ENCODE measurements around the gene PIGV.
"Not testable (repeated sequence)": the region's sequence is repeated elsewhere in the genome, so short reads cannot be mapped to it uniquely, and the experiment has no call there.

Gene PIGV

GRCh38 chr1:26810105-26810504 lies 22.4 kb downstream of the PIGV start:
- H2AK5ac ChIP-seq (ENCODE audit: low read length); H4K8ac ChIP-seq (ENCODE audit: low read depth, low read length); H4K5ac ChIP-seq (ENCODE audit: low read length); H2BK5ac ChIP-seq (ENCODE audit: low read length); H3K27me3 ChIP-seq (ENCODE audit: insufficient read depth, low read length, poor library complexity); H3K4me2 ChIP-seq (ENCODE audit: low read length); H3K4me3 ChIP-seq (ENCODE audit: low read length); H3K9ac ChIP-seq (ENCODE audit: low read length); H3K4ac ChIP-seq (ENCODE audit: low read depth, low read length); H3K79me1 ChIP-seq (ENCODE audit: low read length); H3K23ac ChIP-seq (ENCODE audit: low read length); H3K79me2 ChIP-seq (ENCODE audit: control insufficient read depth, insufficient read depth, low read length); H3K27ac ChIP-seq (ENCODE audit: low read depth, low read length); H2BK15ac ChIP-seq (replicated peaks; ENCODE audit: low read depth); H3K36me3 ChIP-seq (ENCODE audit: control insufficient read depth, insufficient read depth, low read length); H3K4me1 ChIP-seq (ENCODE audit: control insufficient read depth, low read depth, low read length); H3K56ac ChIP-seq (ENCODE audit: low read length); H2BK120ac ChIP-seq (ENCODE audit: low read depth, low read length); H3K18ac ChIP-seq (ENCODE audit: low read length): not testable (repeated sequence)
- no CpG with 5 or more reads among the region's 11 CpGs for WGBS (ENCODE audit: extremely low coverage, insufficient coverage, low lambda C conversion rate)
- peak; percentile 89 for DNase-seq

- Histone ChIP-seq H3K4me3 (ENCODE audit: low read length) (no peak overlapping the region), H3K4ac (ENCODE audit: low read depth, low read length) (no peak overlapping the region), H3K36me3 (ENCODE audit: control insufficient read depth, insufficient read depth, low read length) (no peaks in the 10 kb centered on the region), H3K56ac (ENCODE audit: low read length) (no peak overlapping the region), H4K5ac (ENCODE audit: low read length) (no peak overlapping the region), H3K18ac (ENCODE audit: low read length) (no peak overlapping the region), H3K23ac (ENCODE audit: low read length) (no peak overlapping the region), H3K4me2 (ENCODE audit: low read length) (no peak overlapping the region), H3K79me2 (ENCODE audit: control insufficient read depth, insufficient read depth, low read length) (no peaks in the 10 kb centered on the region), H4K8ac (ENCODE audit: low read depth, low read length) (no peak overlapping the region), H3K27me3 (ENCODE audit: insufficient read depth, low read length, poor library complexity) (no peaks in the 10 kb centered on the region), H2BK5ac (ENCODE audit: low read length) (no peak overlapping the region), H3K4me1 (ENCODE audit: control insufficient read depth, low read depth, low read length) (no peaks in the 10 kb centered on the region), H3K79me1 (ENCODE audit: low read length) (no peaks in the 10 kb centered on the region), H2BK15ac (replicated peaks; ENCODE audit: low read depth) (no peak overlapping the region), H3K27ac (ENCODE audit: low read depth, low read length) (no peak overlapping the region), H2AK5ac (ENCODE audit: low read length) (no peak overlapping the region), H3K9ac (ENCODE audit: low read length) (no peak overlapping the region), H2BK120ac (ENCODE audit: low read depth, low read length) (no peak overlapping the region)
- DNase-seq, result no peak
- WGBS (ENCODE audit: extremely low coverage, insufficient coverage, low lambda C conversion rate), result no CpG with 5 or more reads among the region's 4 CpGs
Observed at GRCh38 chr1:26811057-26811456, 23.3 kb downstream of the PIGV start.

GRCh38 chr1:26811708-26812107 lies 24.0 kb downstream of the PIGV start:
- Histone ChIP-seq H3K79me1 (ENCODE audit: low read length) (no peaks in the 10 kb centered on the region), H3K36me3 (ENCODE audit: control insufficient read depth, insufficient read depth, low read length) (no peaks in the 10 kb centered on the region), H2BK15ac (replicated peaks; ENCODE audit: low read depth) (no peak overlapping the region), H3K27ac (ENCODE audit: low read depth, low read length) (no peak overlapping the region), H2BK120ac (ENCODE audit: low read depth, low read length) (no peak overlapping the region), H3K4ac (ENCODE audit: low read depth, low read length) (no peak overlapping the region), H3K79me2 (ENCODE audit: control insufficient read depth, insufficient read depth, low read length) (no peaks in the 10 kb centered on the region), H3K4me3 (ENCODE audit: low read length) (no peak overlapping the region), H3K4me2 (ENCODE audit: low read length) (no peak overlapping the region), H3K23ac (ENCODE audit: low read length) (no peak overlapping the region), H2BK5ac (ENCODE audit: low read length) (no peak overlapping the region), H3K27me3 (ENCODE audit: insufficient read depth, low read length, poor library complexity) (no peaks in the 10 kb centered on the region), H3K4me1 (ENCODE audit: control insufficient read depth, low read depth, low read length) (no peaks in the 10 kb centered on the region), H3K18ac (ENCODE audit: low read length) (no peak overlapping the region), H3K56ac (ENCODE audit: low read length) (no peak overlapping the region), H4K8ac (ENCODE audit: low read depth, low read length) (no peak overlapping the region), H4K5ac (ENCODE audit: low read length) (no peak overlapping the region), H3K9ac (ENCODE audit: low read length) (no peak overlapping the region), H2AK5ac (ENCODE audit: low read length) (no peak overlapping the region)
- no peak for DNase-seq

- Histone ChIP-seq H3K4ac (ENCODE audit: low read depth, low read length) (no peak overlapping the region), H3K79me2 (ENCODE audit: control insufficient read depth, insufficient read depth, low read length) (no peaks in the 10 kb centered on the region), H3K4me1 (ENCODE audit: control insufficient read depth, low read depth, low read length) (no peaks in the 10 kb centered on the region), H2AK5ac (ENCODE audit: low read length) (no peak overlapping the region), H3K36me3 (ENCODE audit: control insufficient read depth, insufficient read depth, low read length) (no peaks in the 10 kb centered on the region), H4K5ac (ENCODE audit: low read length) (no peak overlapping the region), H2BK15ac (replicated peaks; ENCODE audit: low read depth) (no peak overlapping the region), H3K56ac (ENCODE audit: low read length) (no peak overlapping the region), H3K18ac (ENCODE audit: low read length) (no peak overlapping the region), H3K27me3 (ENCODE audit: insufficient read depth, low read length, poor library complexity) (no peaks in the 10 kb centered on the region), H3K9ac (ENCODE audit: low read length) (no peak overlapping the region), H3K23ac (ENCODE audit: low read length) (no peak overlapping the region), H2BK120ac (ENCODE audit: low read depth, low read length) (no peak overlapping the region), H3K27ac (ENCODE audit: low read depth, low read length) (no peak overlapping the region), H3K4me3 (ENCODE audit: low read length) (no peak overlapping the region), H3K4me2 (ENCODE audit: low read length) (no peak overlapping the region), H4K8ac (ENCODE audit: low read depth, low read length) (no peak overlapping the region), H2BK5ac (ENCODE audit: low read length) (no peak overlapping the region), H3K79me1 (ENCODE audit: low read length) (no peaks in the 10 kb centered on the region)
- WGBS (ENCODE audit: extremely low coverage, insufficient coverage, low lambda C conversion rate), result no CpG with 5 or more reads among the region's 2 CpGs
- no peak for DNase-seq
Observed at GRCh38 chr1:26814377-26814776, 26.6 kb downstream of the PIGV start.

GRCh38 chr1:26814893-26815292 lies 27.1 kb downstream of the PIGV start:
- Histone ChIP-seq H2AK5ac (ENCODE audit: low read length) (no peak overlapping the region), H3K23ac (ENCODE audit: low read length) (no peak overlapping the region), H3K4me2 (ENCODE audit: low read length) (no peak overlapping the region), H3K9ac (ENCODE audit: low read length) (no peak overlapping the region), H3K4me3 (ENCODE audit: low read length) (no peak overlapping the region), H2BK5ac (ENCODE audit: low read length) (no peak overlapping the region), H3K18ac (ENCODE audit: low read length) (no peak overlapping the region), H4K8ac (ENCODE audit: low read depth, low read length) (no peak overlapping the region), H3K27me3 (ENCODE audit: insufficient read depth, low read length, poor library complexity) (no peaks in the 10 kb centered on the region), H2BK120ac (ENCODE audit: low read depth, low read length) (no peak overlapping the region), H3K4me1 (ENCODE audit: control insufficient read depth, low read depth, low read length) (no peaks in the 10 kb centered on the region), H2BK15ac (replicated peaks; ENCODE audit: low read depth) (no peak overlapping the region), H3K56ac (ENCODE audit: low read length) (no peak overlapping the region), H3K27ac (ENCODE audit: low read depth, low read length) (no peak overlapping the region), H3K4ac (ENCODE audit: low read depth, low read length) (no peak overlapping the region), H3K36me3 (ENCODE audit: control insufficient read depth, insufficient read depth, low read length) (no peaks in the 10 kb centered on the region), H3K79me1 (ENCODE audit: low read length) (no peaks in the 10 kb centered on the region), H4K5ac (ENCODE audit: low read length) (no peak overlapping the region), H3K79me2 (ENCODE audit: control insufficient read depth, insufficient read depth, low read length) (no peaks in the 10 kb centered on the region)
- no CpG with 5 or more reads among the region's 3 CpGs for WGBS (ENCODE audit: extremely low coverage, insufficient coverage, low lambda C conversion rate)
- no peak for DNase-seq

- Histone ChIP-seq H3K9ac (ENCODE audit: low read length) (no peak overlapping the region), H3K4me3 (ENCODE audit: low read length) (no peak overlapping the region), H3K79me2 (ENCODE audit: control insufficient read depth, insufficient read depth, low read length) (no peaks in the 10 kb centered on the region), H3K4me2 (ENCODE audit: low read length) (no peak overlapping the region), H4K5ac (ENCODE audit: low read length) (no peak overlapping the region), H2AK5ac (ENCODE audit: low read length) (no peak overlapping the region), H3K56ac (ENCODE audit: low read length) (no peak overlapping the region), H2BK120ac (ENCODE audit: low read depth, low read length) (no peak overlapping the region), H3K27me3 (ENCODE audit: insufficient read depth, low read length, poor library complexity) (no peaks in the 10 kb centered on the region), H3K79me1 (ENCODE audit: low read length) (no peaks in the 10 kb centered on the region), H3K4ac (ENCODE audit: low read depth, low read length) (no peak overlapping the region), H4K8ac (ENCODE audit: low read depth, low read length) (no peak overlapping the region), H2BK15ac (replicated peaks; ENCODE audit: low read depth) (no peak overlapping the region), H3K27ac (ENCODE audit: low read depth, low read length) (no peak overlapping the region), H3K4me1 (ENCODE audit: control insufficient read depth, low read depth, low read length) (peaks cover 2% of the 10 kb centered on the region), H2BK5ac (ENCODE audit: low read length) (no peak overlapping the region), H3K36me3 (ENCODE audit: control insufficient read depth, insufficient read depth, low read length) (no peaks in the 10 kb centered on the region), H3K18ac (ENCODE audit: low read length) (no peak overlapping the region), H3K23ac (ENCODE audit: low read length) (no peak overlapping the region)
- WGBS (ENCODE audit: extremely low coverage, insufficient coverage, low lambda C conversion rate), result no CpG with 5 or more reads among the region's 4 CpGs
- no peak for DNase-seq
Observed at GRCh38 chr1:26820784-26821269, 33.1 kb downstream of the PIGV start.
